HL-60 (cell line): ENCODE measurements around the gene LRMDA.

Source experiments
- DNase-seq, 2 experiments: peaks; one replicate each; pipeline ENCODE4 v3.0.0-alpha.2; 2010 to 2020; ENCODE audit warnings: low read depth in 1 of 2, low spot score in 1 of 2
- H3K27ac ChIP-seq: fragments of 250-450 bp; sonication (Bioruptor Pico); replicated peaks from 2 replicates; pipeline ENCODE4 v1.5.1; 2020; ENCODE audit warnings: mild to moderate bottlenecking, moderate library complexity
- H3K27me3 ChIP-seq: fragments of 250-450 bp; sonication (Bioruptor Pico); 2 replicates; pipeline ENCODE4 v1.5.1; 2021; ENCODE audit warnings: mild to moderate bottlenecking, moderate library complexity; ENCODE audit not compliant: insufficient read depth, poor library complexity, severe bottlenecking
- H3K4me3 ChIP-seq: replicated peaks from 2 replicates; pipeline ENCODE4 v1.5.1; 2011; ENCODE audit warnings: mild to moderate bottlenecking, control low read depth, low read length; ENCODE audit not compliant: insufficient read depth
- CTCF ChIP-seq: IDR thresholded peaks from one replicate; pipeline ENCODE4 v1.5.1; 2011; ENCODE audit warnings: low read length, control low read depth, inconsistent platforms; ENCODE audit not compliant: insufficient read depth
- GABPA ChIP-seq: IDR thresholded peaks from 2 replicates; pipeline ENCODE4 v1.6.1; 2012; ENCODE audit warnings: low read depth
- POLR2AphosphoS5 ChIP-seq: IDR thresholded peaks from 2 replicates; pipeline ENCODE4 v1.6.1; 2012; ENCODE audit warnings: low read depth
- REST ChIP-seq: IDR thresholded peaks from 2 replicates; pipeline ENCODE4 v1.6.1; 2012; ENCODE audit warnings: low read depth; ENCODE audit not compliant: insufficient replicate concordance
- SPI1 ChIP-seq: IDR thresholded peaks from 2 replicates; pipeline ENCODE4 v1.6.1; 2012; ENCODE audit warnings: low read depth, mild to moderate bottlenecking, borderline replicate concordance

LRMDA gene

GRCh38 chr10:75588031-75588430 is 156.6 kb downstream of the LRMDA start:
- H3K27ac ChIP-seq: no peak overlapping the region
- H3K27me3 ChIP-seq: no peaks in the 10 kb centered on the region
- H3K4me3 ChIP-seq: no peak overlapping the region
- TF ChIP-seq POLR2AphosphoS5: no peak
- TF ChIP-seq GABPA: no peak
- TF ChIP-seq SPI1: no peak
- no peak for TF ChIP-seq REST
- no peak for TF ChIP-seq CTCF
- no peak for DNase-seq

GRCh38 chr10:75589895-75590654 is 158.7 kb downstream of the LRMDA start:
- DNase-seq: no peak
- no peak overlapping the region for H3K27ac ChIP-seq
- TF ChIP-seq CTCF: no peak
- no peak for TF ChIP-seq REST
- no peak for TF ChIP-seq SPI1
- no peak for TF ChIP-seq POLR2AphosphoS5
- no peak overlapping the region for H3K4me3 ChIP-seq
- H3K27me3 ChIP-seq: no peaks in the 10 kb centered on the region

- DNase-seq: no peak
- Histone ChIP-seq H3K27ac (no peak overlapping the region), H3K4me3 (no peak overlapping the region), H3K27me3 (no peaks in the 10 kb centered on the region)
- TF ChIP-seq REST (no peak), GABPA (no peak), CTCF (no peak), POLR2AphosphoS5 (no peak), SPI1 (no peak)
Observed at GRCh38 chr10:75592151-75592787, 160.8 kb downstream of the LRMDA start.
